H1 (cell line): Measurements from ENCODE around the gene COL6A2.

Source experiments
- CEBPB ChIP-seq: IDR thresholded peaks from 2 replicates; pipeline ENCODE4 v1.6.1; 2012; ENCODE audit warnings: low read depth, low read length
- MAFK ChIP-seq: IDR thresholded peaks from 2 replicates; pipeline ENCODE4 v1.6.1; 2012; ENCODE audit warnings: low read depth, mild to moderate bottlenecking, improper control_type of control experiment, low read length
- POLR2A ChIP-seq, 2 experiments: IDR thresholded peaks; 1 replicate in 1 of 2; 2 replicates in 1 of 2; pipeline ENCODE4 v1.6.1; 2011; ENCODE audit warnings: low read depth in 2 of 2, low read length in 2 of 2, mild to moderate bottlenecking in 2 of 2; ENCODE audit errors: control extremely low read depth in 1 of 2
- POLR2AphosphoS5 ChIP-seq: IDR thresholded peaks from 2 replicates; pipeline ENCODE4 v1.6.1; 2011; ENCODE audit warnings: low read depth, low read length
- SP1 ChIP-seq: IDR thresholded peaks from 2 replicates; pipeline ENCODE4 v1.6.1; 2011; ENCODE audit warnings: low read depth, low read length
- SP2 ChIP-seq: IDR thresholded peaks from 2 replicates; pipeline ENCODE4 v1.6.1; 2012; ENCODE audit warnings: mild to moderate bottlenecking, low read length, inconsistent platforms
- TF ChIP-seq, protein P1 (sequence below), 3 experiments: IDR thresholded peaks; 1 replicate in 2 of 3; 2 replicates in 1 of 3; pipeline versions ENCODE4 v1.5.1 to v1.6.1; 2011; ENCODE audit warnings: low read length in 3 of 3, mild to moderate bottlenecking in 3 of 3, inconsistent platforms in 2 of 3, low read depth in 1 of 3, moderate library complexity in 1 of 3; ENCODE audit not compliant: insufficient read depth in 1 of 3; ENCODE audit errors: control extremely low read depth in 1 of 3
- TF ChIP-seq, protein P2 (sequence below): IDR thresholded peaks from 2 replicates; pipeline ENCODE4 v1.6.1; 2012; ENCODE audit warnings: inconsistent platforms

DNA sequence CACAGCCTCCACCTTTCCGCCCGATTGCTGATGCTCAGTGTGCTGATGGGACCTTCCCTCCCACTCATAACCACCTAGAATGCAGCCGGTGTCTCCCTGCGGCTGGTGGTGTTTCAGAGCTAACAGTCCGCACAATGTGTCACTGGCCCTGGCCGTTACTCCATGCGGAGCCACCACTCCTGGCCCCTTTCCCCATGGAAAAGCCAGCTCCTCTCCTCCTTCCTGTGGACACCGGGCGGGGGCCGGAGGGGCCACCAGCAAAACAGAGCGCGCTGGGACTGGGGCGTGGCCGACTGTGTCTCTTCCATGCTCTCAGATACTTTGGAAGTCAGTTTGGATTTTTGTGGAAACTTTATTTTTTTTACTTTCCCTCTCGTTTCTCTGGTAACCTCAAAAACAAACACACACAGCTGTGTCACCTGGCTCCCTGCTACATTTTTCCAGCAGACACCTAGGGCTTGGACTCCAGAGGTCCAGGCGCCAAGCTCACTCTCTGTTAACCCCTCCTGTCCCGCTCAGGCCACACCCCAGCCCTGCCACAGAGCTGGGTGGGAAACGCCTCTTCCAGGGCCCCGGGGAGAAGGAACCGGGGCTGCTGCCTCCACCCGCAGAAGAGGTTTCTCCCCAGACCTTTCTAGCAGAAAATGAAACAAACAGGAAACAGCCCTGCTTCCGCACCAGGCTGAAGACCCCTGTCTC is 32.5 kb upstream of the COL6A2 start:
- TF ChIP-seq SP1 (no peak), POLR2A (IDR thresholded peaks at IDR 0.05; ENCODE audit: control extremely low read depth in 1 of 2, low read depth in 2 of 2, low read length in 2 of 2) (no peak), MAFK (no peak), SP2 (no peak), POLR2AphosphoS5 (no peak), CEBPB (no peak)
- TF ChIP-seq, protein P1, sequence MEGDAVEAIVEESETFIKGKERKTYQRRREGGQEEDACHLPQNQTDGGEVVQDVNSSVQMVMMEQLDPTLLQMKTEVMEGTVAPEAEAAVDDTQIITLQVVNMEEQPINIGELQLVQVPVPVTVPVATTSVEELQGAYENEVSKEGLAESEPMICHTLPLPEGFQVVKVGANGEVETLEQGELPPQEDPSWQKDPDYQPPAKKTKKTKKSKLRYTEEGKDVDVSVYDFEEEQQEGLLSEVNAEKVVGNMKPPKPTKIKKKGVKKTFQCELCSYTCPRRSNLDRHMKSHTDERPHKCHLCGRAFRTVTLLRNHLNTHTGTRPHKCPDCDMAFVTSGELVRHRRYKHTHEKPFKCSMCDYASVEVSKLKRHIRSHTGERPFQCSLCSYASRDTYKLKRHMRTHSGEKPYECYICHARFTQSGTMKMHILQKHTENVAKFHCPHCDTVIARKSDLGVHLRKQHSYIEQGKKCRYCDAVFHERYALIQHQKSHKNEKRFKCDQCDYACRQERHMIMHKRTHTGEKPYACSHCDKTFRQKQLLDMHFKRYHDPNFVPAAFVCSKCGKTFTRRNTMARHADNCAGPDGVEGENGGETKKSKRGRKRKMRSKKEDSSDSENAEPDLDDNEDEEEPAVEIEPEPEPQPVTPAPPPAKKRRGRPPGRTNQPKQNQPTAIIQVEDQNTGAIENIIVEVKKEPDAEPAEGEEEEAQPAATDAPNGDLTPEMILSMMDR (IDR thresholded peaks at IDR 0.05; ENCODE audit: control extremely low read depth in 1 of 3, insufficient read depth in 1 of 3, low read depth in 1 of 3, low read length in 3 of 3): no peak
- TF ChIP-seq, protein P2, sequence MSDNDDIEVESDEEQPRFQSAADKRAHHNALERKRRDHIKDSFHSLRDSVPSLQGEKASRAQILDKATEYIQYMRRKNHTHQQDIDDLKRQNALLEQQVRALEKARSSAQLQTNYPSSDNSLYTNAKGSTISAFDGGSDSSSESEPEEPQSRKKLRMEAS: no peak
